ENCODE data around the gene STK10. TPM values are rescaled to one million over a fixed set of nuclear protein-coding genes. Genes with fewer than 3 reads are reported as not detected.

Gene STK10
- total and polyA plus RNA-seq, 9 of the 15 experiments (the other 6 are each of a cell fraction or from before 2014, with no cell fraction given), result 0.30 to 6.7 (median 2.4) TPM

DNA sequence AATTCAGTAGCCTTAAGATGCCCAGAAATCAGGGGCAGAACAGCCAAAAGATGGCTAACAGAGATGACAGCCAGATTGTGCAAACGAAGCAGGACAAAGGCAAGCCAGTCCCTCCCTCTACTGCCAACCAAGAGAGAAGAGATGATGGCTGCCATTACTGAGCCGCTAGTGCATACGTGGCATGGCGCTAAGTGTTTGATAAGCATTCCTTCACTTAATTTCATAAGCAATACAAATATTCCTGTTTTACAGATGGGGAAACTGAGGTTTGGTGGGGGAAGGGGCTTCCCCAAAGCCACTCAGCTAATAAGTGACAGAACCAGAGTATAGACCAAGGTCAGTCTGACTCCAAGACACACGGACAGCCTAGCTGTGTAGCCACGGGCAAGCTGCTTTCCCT lies 44.1 kb downstream of the STK10 start:
- H3K9ac ChIP-seq (ENCODE audit: insufficient read depth in 1 of 2, low read depth in 2 of 2, low read length in 2 of 2), result peak overlapping the region in 1 of 2 experiments; percentile 49; a peak in 2 of 4 replicates
- DNase-seq (ENCODE audit: extremely low read depth in 1 of 4, low spot score in 3 of 4), result peak in 1 of 4 experiments; percentile 6
- H3K27me3 ChIP-seq (ENCODE audit: control insufficient read depth in 2 of 2, insufficient read depth in 2 of 2, low read length in 2 of 2), result no peaks in the 10 kb centered on the region
- ChIA-PET POLR2A (interaction anchor here (0.6 to 1.4 kb wide), 2 partner anchors 11 to 12 kb away, joined by 3 to 4 read pairs; no protein-coding TSS in a partner anchor), CTCF (ENCODE audit: low intra/inter-chr PET ratio) (no interaction called here)
- H3K9me1 ChIP-seq (ENCODE audit: control insufficient read depth, insufficient read depth, low read length), result no peaks in the 10 kb centered on the region
- peak overlapping the region; percentile 79; the same call in 1 of the 2 replicates for H2AFZ ChIP-seq (ENCODE audit: low read depth, low read length)
- peak overlapping the region; percentile 67; the same call in 2 of the 3 replicates for H3K27ac ChIP-seq (ENCODE audit: extremely low read depth, low read depth, low read length)
- 51% methylated on average over 6 of the region's 6 CpGs for WGBS (ENCODE audit: insufficient coverage, low coverage, missing lambda C conversion rate)
- no peaks in the 10 kb centered on the region for H3K9me3 ChIP-seq (replicated peaks; ENCODE audit: control insufficient read depth, insufficient read depth, low read depth, low read length)
- no peak overlapping the region for H3K4me3 ChIP-seq
- in situ Hi-C loops (cut with MboI) (no loop called here), intact Hi-C loops (cut with micrococcal nuclease) (loop anchor here (5.0 kb wide), 1 partner anchor 43 kb away; the partner anchor contains the start of gene STK10)
- H4K20me1 ChIP-seq (replicated peaks; ENCODE audit: control insufficient read depth, insufficient read depth, low read length), result no peaks in the 10 kb centered on the region
- no peak for FAIRE-seq
- no TSS peak for BruUV-seq (replicated peaks)
- H3K4me2 ChIP-seq (ENCODE audit: insufficient read depth, low read length), result peak overlapping the region; percentile 63
- no peak for ATAC-seq
- H3K79me2 ChIP-seq (ENCODE audit: control insufficient read depth, insufficient read depth, low read length), result no peaks in the 10 kb centered on the region; the same call in 2 of the 3 replicates
- H3K4me1 ChIP-seq (replicated peaks in 1 of 2; ENCODE audit: control insufficient read depth in 2 of 2, insufficient read depth in 2 of 2, low read length in 2 of 2), result peaks cover 53 to 56% of the 10 kb centered on the region in 2 experiments; a peak in 4 of 5 replicates
- no peaks in the 10 kb centered on the region; the same call in 2 of the 3 replicates for H3K36me3 ChIP-seq (ENCODE audit: control insufficient read depth, insufficient read depth, low read length)
- TF ChIP-seq HDAC3 (IDR thresholded peaks at IDR 0.05; ENCODE audit: borderline replicate concordance, partially characterized antibody), result no peak
- no peak for TF ChIP-seq IFI16 (CRISPR knock-in tag; IDR thresholded peaks at IDR 0.05)
- no peak for TF ChIP-seq WHSC1 (IDR thresholded peaks at IDR 0.05; ENCODE audit: low read length)
- TF ChIP-seq FUS (optimal IDR thresholded peaks at IDR 0.05; ENCODE audit: low read depth, low read length), result no peak
- TF ChIP-seq ZFP36 (IDR thresholded peaks at IDR 0.05; ENCODE audit: low read depth, low read length, partially characterized antibody), result no peak
- TF ChIP-seq MTF1 (CRISPR knock-in tag; IDR thresholded peaks at IDR 0.05; ENCODE audit: borderline replicate concordance), result no peak
- TF ChIP-seq, protein P1, sequence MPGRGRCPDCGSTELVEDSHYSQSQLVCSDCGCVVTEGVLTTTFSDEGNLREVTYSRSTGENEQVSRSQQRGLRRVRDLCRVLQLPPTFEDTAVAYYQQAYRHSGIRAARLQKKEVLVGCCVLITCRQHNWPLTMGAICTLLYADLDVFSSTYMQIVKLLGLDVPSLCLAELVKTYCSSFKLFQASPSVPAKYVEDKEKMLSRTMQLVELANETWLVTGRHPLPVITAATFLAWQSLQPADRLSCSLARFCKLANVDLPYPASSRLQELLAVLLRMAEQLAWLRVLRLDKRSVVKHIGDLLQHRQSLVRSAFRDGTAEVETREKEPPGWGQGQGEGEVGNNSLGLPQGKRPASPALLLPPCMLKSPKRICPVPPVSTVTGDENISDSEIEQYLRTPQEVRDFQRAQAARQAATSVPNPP (IDR thresholded peaks at IDR 0.05; ENCODE audit: borderline replicate concordance, insufficient read depth, insufficient read length), result no peak
- TF ChIP-seq, protein P2, sequence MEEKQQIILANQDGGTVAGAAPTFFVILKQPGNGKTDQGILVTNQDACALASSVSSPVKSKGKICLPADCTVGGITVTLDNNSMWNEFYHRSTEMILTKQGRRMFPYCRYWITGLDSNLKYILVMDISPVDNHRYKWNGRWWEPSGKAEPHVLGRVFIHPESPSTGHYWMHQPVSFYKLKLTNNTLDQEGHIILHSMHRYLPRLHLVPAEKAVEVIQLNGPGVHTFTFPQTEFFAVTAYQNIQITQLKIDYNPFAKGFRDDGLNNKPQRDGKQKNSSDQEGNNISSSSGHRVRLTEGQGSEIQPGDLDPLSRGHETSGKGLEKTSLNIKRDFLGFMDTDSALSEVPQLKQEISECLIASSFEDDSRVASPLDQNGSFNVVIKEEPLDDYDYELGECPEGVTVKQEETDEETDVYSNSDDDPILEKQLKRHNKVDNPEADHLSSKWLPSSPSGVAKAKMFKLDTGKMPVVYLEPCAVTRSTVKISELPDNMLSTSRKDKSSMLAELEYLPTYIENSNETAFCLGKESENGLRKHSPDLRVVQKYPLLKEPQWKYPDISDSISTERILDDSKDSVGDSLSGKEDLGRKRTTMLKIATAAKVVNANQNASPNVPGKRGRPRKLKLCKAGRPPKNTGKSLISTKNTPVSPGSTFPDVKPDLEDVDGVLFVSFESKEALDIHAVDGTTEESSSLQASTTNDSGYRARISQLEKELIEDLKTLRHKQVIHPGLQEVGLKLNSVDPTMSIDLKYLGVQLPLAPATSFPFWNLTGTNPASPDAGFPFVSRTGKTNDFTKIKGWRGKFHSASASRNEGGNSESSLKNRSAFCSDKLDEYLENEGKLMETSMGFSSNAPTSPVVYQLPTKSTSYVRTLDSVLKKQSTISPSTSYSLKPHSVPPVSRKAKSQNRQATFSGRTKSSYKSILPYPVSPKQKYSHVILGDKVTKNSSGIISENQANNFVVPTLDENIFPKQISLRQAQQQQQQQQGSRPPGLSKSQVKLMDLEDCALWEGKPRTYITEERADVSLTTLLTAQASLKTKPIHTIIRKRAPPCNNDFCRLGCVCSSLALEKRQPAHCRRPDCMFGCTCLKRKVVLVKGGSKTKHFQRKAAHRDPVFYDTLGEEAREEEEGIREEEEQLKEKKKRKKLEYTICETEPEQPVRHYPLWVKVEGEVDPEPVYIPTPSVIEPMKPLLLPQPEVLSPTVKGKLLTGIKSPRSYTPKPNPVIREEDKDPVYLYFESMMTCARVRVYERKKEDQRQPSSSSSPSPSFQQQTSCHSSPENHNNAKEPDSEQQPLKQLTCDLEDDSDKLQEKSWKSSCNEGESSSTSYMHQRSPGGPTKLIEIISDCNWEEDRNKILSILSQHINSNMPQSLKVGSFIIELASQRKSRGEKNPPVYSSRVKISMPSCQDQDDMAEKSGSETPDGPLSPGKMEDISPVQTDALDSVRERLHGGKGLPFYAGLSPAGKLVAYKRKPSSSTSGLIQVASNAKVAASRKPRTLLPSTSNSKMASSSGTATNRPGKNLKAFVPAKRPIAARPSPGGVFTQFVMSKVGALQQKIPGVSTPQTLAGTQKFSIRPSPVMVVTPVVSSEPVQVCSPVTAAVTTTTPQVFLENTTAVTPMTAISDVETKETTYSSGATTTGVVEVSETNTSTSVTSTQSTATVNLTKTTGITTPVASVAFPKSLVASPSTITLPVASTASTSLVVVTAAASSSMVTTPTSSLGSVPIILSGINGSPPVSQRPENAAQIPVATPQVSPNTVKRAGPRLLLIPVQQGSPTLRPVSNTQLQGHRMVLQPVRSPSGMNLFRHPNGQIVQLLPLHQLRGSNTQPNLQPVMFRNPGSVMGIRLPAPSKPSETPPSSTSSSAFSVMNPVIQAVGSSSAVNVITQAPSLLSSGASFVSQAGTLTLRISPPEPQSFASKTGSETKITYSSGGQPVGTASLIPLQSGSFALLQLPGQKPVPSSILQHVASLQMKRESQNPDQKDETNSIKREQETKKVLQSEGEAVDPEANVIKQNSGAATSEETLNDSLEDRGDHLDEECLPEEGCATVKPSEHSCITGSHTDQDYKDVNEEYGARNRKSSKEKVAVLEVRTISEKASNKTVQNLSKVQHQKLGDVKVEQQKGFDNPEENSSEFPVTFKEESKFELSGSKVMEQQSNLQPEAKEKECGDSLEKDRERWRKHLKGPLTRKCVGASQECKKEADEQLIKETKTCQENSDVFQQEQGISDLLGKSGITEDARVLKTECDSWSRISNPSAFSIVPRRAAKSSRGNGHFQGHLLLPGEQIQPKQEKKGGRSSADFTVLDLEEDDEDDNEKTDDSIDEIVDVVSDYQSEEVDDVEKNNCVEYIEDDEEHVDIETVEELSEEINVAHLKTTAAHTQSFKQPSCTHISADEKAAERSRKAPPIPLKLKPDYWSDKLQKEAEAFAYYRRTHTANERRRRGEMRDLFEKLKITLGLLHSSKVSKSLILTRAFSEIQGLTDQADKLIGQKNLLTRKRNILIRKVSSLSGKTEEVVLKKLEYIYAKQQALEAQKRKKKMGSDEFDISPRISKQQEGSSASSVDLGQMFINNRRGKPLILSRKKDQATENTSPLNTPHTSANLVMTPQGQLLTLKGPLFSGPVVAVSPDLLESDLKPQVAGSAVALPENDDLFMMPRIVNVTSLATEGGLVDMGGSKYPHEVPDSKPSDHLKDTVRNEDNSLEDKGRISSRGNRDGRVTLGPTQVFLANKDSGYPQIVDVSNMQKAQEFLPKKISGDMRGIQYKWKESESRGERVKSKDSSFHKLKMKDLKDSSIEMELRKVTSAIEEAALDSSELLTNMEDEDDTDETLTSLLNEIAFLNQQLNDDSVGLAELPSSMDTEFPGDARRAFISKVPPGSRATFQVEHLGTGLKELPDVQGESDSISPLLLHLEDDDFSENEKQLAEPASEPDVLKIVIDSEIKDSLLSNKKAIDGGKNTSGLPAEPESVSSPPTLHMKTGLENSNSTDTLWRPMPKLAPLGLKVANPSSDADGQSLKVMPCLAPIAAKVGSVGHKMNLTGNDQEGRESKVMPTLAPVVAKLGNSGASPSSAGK (IDR thresholded peaks at IDR 0.05), result no peak
- TF ChIP-seq TRIM28 (IDR thresholded peaks at IDR 0.05), result no peak
- TF ChIP-seq ZNF140 (CRISPR knock-in tag; IDR thresholded peaks at IDR 0.05), result no peak
